Inferior parietal cortex (tissue), 1 donor: ENCODE data around the gene ETS2.
"Not testable (repeated sequence)": the region's sequence is repeated elsewhere in the genome, so short reads cannot be mapped to it uniquely, and the experiment has no call there.

Experiments used
- DNase-seq: peaks from one replicate; pipeline ENCODE4 v3.0.0-alpha.2; 2016; ENCODE audit errors: extremely low spot score

The ETS2 gene

DNA sequence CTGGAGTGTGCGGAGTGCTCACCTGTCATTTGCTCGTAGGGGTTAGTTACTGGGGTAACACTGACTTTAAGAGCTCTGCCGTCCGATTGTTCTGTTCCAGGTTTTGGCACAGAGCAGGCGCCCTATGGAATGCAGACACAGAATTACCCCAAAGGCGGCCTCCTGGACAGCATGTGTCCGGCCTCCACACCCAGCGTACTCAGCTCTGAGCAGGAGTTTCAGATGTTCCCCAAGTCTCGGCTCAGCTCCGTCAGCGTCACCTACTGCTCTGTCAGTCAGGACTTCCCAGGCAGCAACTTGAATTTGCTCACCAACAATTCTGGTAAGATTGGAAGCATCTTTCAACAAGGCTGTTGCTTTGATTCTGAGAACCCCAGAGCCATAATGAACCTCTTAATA, 12.6 kb downstream of the ETS2 start:
- DNase-seq = no peak

DNA sequence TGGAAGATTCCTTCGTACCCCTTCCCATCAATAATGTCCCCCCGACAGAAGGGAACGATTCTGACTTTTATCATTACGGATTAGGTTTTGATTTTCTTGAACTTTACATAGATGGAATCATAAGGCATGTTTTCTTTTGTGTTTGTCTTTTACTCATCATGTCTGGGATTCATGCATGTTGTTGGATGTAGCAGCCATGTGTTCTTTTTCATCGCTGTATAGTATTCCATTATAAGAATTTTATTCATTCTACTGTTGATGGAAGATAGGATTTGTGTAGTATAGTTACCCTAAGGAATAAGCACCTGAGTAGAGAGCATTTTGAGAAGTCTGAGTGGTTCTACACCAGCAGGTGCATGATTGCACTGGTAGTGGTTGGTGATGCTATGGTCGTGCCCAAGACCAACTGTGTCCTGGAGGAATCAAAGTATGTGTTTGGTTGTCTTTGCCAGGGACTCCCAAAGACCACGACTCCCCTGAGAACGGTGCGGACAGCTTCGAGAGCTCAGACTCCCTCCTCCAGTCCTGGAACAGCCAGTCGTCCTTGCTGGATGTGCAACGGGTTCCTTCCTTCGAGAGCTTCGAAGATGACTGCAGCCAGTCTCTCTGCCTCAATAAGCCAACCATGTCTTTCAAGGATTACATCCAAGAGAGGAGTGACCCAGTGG, 13.5 kb downstream of the ETS2 start:
- DNase-seq = no peak

DNA sequence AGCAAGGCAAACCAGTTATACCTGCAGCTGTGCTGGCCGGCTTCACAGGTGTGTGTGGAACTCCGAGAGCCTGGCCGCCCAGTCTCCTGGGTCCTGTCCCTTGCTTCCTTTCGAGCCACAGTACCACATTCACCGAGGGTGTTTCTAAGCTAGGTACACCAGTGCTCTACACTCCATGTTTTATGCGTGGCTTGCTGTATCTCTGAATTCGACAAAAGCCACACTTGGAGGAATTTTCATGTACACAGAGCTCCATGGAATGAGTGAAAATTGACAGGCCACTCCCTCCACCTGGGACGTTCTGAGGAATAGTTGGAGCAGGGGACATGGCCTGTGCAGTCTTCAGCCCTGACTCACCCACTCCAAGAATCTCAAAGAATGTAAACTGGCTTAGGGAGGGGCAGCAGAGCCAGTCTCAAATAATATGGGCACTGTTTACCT, 14.0 kb downstream of the ETS2 start:
- DNase-seq = no peak

DNA sequence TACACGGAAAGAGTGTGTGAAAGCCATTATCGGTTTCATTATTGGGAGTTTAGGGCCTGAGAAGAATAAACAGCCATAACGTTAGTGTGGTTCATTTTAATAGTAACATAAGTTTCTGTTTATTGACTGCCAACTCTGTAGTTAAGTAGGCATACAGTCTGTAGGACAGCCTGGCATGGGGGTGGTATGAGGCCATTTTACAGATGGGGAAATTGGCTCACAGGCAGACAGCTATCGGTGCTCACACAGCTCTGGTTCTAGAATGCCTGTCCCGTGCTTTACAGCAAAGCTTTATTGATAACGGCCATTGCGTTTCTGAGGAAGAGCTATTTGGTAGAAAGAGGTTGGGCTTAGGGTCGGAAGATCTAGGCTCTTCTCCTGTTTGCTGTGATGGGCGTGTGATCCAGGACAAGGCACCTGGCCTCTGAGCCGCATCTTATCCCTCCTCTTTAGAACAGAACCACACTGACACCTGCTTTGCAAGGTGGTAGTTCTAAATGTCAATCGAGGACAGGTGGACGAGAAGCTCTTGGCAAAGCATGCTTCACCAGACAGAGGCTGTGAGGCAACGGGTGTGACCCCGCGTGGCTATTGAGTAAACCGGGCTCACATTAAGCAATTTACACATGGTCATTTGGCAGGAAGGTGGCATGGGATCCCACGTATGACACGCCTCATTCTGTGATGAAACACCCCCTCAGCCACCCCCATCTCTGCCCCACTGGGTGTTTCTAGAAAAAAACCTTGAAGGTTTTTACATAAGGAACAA, 14.9 kb downstream of the ETS2 start:
- no peak for DNase-seq

DNA sequence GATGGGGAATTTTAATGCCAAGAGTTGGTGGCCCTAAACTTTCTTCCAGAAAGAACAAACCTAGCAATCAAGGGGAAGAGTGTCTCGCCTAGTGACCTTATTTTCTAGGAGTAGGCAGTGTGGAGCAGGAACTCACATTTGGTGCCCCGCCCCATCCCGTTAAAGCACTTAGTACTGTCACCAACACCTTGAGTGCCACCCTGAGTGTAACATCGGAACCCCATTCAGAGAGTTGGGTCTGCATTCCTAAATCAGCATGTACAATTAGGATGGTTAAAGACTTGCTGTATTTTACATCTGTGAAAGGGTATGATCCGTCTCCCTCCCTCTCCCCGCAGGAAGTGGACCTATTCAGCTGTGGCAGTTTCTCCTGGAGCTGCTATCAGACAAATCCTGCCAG, 15.5 kb downstream of the ETS2 start:
- no peak for DNase-seq

DNA sequence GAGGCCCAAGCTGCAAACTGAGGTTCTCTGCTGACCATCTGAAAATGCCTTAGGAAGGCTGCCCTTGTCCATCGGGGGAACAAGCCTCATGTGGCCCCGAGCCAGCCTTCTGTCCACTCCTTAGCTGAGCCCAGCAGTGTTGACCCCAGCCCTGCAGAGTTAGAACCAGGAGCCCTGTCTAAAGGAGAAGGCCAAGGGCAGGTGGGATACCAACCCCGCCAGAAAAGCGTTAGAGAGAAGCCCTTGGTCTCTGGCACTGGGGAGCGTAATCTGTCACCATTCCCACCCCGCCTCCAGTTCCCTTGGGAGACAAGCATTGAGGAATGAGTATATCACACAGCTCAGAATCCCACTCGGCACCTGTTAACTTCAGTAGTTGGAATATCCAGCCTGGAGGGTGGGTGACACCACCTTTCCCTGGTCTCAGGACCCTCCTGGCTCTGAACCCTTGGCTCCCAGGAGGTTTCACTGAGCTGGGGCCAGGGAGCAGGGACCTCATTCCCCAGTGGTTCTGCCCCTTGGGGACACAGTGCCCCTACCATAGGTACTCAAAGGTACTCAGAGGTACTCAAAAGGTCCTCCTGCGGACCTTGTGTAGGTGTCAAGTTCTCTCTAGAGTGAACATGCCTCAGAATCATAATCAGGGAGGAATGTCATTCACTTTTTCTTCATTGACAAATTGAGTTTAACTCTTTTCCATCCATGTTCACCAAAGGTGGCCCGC, 16.4 kb downstream of the ETS2 start:
- DNase-seq = no peak

DNA sequence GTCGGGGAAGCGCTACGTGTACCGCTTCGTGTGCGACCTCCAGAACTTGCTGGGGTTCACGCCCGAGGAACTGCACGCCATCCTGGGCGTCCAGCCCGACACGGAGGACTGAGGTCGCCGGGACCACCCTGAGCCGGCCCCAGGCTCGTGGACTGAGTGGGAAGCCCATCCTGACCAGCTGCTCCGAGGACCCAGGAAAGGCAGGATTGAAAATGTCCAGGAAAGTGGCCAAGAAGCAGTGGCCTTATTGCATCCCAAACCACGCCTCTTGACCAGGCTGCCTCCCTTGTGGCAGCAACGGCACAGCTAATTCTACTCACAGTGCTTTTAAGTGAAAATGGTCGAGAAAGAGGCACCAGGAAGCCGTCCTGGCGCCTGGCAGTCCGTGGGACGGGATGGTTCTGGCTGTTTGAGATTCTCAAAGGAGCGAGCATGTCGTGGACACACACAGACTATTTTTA, 17.1 kb downstream of the ETS2 start:
- no peak for DNase-seq

DNA sequence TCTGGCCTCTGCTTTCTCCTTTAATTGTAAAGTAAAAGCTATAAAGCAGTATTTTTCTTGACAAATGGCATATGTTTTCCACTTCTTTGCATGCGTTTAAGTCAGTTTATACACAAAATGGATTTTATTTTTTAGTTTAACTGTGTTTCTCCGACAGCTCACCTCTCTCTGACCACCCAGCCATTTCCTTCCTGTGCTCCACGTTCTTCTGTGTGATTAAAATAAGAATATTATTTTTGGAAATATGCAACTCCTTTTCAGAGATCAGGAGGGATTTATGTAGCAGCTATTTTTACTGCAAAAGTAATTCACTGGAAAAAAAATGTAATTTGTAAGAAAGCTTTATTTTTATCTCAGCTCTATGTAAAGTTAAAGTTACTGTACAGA, 18.0 kb downstream of the ETS2 start:
- DNase-seq = no peak

DNA sequence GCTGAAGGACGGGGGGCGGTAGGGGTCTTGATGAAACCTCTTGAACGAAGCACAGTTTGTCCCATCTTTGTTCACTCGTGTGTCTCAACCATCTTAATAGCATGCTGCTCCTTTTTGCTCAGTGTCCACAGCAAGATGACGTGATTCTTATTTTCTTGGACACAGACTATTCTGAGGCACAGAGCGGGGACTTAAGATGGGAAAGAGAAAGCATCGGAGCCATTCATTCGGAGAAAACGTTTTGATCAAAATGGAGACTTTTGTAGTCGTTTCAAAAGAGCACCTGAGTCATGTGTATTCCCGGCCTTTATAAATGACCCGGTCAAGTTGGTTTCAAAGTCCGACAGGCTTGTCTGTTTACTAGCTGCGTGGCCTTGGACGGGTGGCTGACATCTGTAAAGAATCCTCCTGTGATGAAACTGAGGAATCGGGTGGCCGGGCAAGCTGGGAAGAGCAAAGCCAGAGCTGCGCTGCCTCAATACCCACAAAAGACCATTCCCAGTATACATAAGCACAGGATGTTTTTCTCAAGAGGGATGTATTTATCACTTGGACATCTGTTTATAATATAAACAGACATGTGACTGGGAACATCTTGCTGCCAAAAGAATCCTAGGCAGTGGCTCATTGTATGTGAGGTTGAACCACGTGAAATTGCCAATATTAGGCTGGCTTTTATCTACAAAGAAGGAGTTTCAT, 18.5 kb downstream of the ETS2 start:
- no peak for DNase-seq

DNA sequence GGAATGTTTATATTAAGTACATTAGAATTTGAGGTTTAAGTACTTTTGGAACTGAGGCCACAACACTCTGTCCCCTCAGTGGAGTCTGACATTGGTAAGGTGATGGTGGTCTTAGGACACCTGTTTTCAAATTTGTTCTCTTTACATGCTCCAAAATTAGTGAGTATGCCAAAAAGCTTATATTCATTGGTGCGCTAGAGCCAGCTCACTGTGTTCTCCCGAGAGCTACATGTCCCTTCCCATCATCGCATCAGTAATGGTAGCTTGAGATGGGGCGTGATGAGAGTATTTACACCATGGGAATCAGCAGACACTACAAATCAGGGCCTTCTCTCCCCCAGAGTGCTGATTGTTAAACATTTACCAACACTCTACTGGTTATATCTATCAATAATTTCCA, 19.5 kb downstream of the ETS2 start:
- no peak for DNase-seq

DNA sequence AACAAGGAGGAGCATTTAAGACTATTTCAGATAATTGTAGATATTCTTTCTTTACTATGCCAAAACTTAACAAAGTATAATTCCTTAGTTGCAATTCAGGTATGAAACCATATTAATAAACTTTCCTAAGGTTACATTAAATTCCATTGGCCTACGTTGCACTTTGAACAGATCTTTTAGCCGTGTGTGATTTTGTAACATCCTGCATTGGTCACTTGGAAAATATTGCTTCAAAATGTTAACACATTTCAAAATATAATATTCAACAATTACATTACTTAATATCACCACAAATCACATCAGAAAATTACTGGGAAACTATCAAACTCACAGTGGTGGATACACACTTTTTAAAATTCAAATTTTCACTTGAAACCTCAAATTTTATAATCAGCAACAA, 20.2 kb downstream of the ETS2 start:
- no peak for DNase-seq

DNA sequence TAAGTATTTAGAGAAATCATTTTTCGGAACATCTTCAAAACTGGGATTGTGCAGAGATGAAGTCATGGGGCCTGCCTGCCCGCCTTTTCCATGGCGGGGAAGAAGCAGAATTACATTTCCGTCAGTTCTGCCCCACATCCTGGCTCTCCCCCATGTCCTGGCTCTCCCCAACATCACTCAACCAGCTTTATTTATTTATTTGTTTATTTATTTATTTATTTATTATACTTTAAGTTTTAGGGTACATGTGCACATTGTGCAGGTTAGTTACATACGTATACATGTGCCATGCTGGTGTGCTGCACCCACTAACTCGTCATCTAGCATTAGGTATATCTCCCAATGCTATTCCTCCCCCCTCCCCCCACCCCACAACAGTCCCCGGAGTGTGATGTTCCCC, 22.4 kb downstream of the ETS2 start:
- DNase-seq = not testable (repeated sequence)

DNA sequence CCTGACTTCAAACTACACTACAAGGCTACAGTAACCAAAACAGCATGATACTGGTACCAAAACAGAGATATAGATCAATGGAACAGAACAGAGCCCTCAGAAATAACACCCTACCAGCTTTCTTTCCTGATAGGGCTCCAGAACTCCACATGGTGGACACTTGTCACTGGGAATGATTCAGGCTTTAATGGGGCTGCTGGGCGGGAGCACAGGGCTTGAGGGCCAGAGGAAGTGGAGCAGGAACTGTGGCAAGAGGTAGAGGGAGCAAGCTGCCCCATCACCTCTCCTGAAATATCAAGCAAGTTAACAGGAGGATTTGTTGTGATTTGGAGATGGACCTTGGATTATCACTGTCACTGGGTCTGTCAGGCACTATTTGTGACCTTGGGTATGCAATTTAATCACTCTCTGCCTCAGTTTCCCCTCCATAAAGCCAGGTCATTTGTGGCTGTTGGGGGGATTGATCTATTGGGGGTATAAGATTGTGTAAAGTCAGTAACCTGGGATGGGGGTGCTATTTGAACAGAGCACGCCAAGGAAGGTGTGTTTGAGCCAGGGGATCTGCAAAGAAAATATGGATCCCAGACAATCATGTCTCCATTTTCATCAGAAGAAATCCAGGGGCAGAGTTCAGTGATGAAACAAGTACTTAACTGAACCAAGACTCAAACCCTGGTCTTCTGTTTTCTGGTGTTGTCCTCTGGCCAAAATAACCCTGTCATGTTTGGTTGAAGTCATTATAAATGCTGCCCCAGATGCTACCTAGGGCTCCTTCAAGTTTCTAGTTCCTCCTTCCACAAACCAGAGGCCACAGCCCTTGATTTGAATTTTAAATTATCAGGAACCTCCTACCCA, 25.2 kb downstream of the ETS2 start:
- DNase-seq = no peak

DNA sequence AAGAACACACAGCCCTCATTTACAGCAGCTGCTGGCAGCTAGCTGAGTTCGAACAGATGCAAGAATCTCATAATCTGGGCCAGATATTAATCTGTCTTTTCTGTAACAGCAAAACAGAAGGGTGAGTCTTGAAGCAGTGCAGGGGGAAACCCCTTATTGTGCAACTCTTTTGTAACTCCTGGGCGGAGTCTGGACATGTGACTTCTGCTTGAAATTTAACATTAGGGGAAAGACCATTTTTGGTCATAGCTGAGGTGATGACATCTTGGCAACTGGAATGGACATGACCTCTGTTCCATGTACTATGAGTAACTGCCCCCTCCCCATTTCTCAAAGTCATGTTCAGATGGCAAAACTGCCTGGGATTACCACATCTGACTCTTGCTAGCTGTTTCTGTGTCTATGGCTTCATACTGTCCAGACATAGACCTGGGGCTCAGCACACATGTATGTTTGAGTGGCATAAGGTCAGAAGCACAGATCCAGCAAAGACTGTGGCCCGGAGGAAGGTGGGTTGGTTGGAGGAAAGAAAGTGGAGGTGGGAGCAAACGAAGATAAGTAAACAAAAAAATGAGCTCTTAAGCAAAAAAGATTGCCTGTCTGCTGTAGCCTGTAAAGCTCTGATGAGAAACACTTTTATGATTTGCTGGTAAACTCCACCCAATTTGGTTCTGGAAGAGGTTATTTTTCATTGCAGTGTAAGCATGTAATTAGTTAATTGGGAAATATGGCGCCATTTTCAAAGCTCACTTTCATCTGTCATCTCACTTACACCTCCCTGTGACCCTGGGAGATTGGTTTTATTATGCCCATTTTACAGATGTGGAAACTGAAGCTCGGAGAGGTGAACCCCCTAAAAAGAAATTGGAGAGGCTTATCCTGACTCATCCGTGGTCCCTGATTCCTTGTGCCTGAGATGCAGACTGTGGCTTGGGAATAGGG, 26.1 kb downstream of the ETS2 start:
- no peak for DNase-seq

DNA sequence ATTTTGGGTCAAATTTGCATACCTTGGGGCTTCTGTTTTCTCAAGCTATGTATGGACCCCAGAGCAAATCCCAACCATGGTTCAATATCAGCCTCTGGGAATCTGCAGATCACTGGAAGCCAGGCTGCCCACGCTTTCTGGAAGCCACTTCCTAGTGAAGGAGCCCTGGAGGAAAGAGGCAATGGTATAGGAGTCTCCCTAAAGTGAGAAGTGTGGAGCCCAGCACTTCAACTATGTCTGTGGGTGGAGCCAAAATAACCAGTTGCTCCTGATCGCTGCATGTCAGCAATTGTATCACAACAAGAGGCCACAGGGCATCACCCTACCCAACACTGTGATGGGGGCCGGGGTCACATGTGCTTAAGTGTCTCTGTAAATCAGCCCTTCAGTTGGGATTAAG, 26.9 kb downstream of the ETS2 start:
- no peak for DNase-seq

DNA sequence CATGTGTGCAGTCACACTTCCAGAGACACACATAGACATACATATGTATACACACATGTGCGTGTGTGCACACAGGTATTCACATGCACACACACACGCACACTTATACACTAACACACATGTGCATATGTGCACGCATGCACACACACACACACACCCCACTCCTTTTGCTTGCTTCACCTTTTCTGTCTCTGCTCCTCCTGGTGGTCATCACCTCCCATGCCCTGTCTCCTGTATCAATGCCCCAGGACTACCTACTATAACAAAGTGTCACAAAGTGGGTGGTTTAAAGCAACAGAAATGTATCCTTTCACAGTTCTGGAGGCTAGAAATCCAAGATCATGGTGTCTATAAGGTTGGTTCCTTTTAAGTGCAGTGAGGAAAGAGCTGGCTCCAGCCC, 27.4 kb downstream of the ETS2 start:
- DNase-seq = no peak

DNA sequence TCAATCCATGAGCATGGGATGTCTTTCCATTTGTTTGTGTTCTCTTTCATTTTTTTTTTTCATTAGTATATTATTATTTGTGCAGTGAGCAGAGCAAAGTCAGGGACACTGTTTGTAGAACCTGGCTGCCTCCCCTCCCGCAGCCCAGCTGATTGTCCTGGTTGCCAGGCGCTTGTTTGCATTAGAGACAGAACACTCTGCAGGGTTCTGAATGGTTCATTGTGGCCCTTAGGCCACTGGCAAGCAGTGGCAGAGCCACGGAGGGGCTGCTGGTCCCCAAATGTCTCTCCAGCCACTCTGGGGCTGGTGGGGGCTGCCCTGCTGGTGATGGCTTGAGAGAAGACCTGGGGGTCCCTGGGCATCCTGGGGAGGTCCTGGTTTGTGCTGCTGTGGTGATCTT, 29.0 kb downstream of the ETS2 start:
- DNase-seq = no peak

DNA sequence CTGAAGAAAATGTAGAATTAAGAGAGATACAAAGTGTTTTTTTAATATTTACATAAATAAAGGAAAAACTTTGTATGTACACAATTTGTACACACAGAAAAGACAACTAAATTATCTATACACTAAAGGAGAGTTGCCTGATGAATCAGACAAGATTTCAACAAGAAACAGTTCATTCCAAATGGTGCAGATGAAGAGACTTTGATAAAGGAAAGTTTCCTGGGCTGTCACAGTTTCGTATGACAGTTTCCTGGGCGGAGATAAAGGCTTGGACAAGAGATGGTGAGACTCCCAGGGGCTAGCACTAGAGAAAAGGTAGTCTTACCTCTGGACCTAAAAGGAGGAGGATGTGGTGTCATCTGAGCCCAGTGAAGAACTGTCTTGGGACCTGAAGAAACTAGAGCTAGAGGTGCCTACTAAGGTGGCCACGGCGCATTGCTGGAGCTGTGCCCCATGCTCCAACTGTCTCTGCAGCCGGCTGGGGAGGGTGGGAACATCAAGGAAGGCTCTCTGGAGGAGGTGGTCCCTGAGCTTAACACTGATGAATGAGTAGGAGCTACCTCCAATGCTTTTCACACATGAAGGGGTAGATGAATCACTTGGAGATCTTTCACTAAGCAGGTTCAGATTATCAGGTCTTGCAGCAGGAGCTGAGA, 32.2 kb downstream of the ETS2 start:
- DNase-seq = no peak

DNA sequence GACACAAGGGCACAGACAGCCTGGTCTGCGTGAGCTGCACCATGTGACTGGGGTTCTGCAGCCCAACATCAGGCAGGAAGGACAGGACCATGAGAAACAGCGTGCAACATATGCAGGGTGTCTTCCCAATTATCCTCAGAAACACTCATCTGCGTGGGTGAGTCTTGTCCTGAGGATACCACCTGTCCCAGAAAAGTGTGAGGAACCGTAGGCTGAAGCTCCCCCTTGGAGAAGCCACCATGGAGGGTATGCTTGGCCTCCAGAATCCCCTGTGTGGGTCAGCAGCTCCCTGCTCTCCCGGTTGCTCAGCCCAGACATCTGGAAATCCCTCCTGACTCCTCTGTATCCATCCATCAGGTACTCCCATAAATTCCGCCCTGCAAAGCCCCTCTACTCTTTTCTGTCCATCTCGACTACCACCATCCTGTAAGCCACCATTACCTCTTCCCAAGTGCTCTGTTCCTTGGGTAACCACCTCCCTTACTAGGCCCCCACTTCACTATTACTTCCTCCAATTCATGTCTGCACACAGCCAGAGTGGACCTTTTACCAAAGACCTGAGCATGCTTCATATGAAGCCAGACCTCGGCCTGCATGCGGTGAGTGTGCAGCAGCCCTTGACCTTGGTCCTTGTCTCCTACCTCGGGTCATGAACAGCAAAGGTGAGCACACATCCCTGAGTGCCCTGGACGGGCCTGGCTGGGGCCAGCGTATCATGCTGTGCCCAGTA, 33.0 kb downstream of the ETS2 start:
- no peak for DNase-seq
